GM18907 (cell line): ENCODE measurements around the gene GYS2.
A peak's percentile ranks its signal among the peaks of the same experiment; 100 is the strongest.

Experiments
- ATAC-seq: cut with Tn5 transposase; IDR thresholded peaks from one replicate; pipeline ENCODE4 v1.9.1; 2021; ENCODE audit warnings: mild to moderate bottlenecking, moderate library complexity; ENCODE audit not compliant: unreplicated experiment

GYS2 gene

GRCh38 chr12:21509768-21510167, 94.9 kb downstream of the GYS2 start:
- ATAC-seq: peak; percentile 93

- ATAC-seq: no peak
Observed at GRCh38 chr12:21507849-21508248, 96.8 kb downstream of the GYS2 start.

GRCh38 chr12:21505888-21506287, 98.8 kb downstream of the GYS2 start:
- no peak for ATAC-seq

DNA sequence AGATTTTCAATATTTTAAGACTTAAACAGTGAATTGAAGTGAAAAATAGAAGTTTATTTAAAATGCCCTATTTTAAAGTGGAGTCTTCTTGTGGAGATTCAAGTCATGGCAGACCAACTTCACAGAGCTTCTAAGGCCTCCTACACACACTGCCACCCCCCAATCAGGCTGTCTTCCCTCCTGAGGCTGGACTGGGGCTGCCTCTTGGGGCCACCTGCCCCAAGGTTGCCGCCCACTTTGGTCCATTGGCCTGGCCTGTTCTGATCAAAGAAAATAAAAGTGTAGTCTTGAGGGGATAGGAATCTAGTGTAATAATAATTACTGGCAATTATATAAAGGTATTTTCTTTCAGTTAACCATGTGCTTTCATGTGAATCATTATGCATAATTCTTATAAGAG, 101.8 kb downstream of the GYS2 start:
- ATAC-seq: no peak

DNA sequence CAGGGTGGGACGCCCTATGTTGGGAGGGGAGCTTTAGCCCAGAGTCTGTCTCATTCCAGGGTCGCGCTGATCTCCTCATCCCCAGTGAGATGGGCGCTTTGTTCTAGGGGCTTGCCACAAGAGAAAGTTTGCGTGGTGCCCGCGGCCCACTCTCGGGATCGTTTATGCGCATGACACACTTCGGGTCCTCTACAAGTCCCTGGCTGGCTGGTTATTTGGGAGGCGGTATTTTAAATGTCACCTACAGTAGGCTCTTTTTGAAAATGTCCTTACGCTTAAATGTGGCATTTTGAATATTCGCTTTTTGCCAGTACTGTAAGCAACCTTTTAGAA, 102.5 kb downstream of the GYS2 start:
- ATAC-seq: no peak

- ATAC-seq: peak; percentile 99
Observed at GRCh38 chr12:21501258-21502163, 103.1 kb downstream of the GYS2 start, which contains the start of the genes GOLT1B and RECQL. Gene GOLT1B (plus strand): TSS chr12:21501789. CDS start chr12:21501924, 135 bp downstream. Gene RECQL (minus strand): TSS chr12:21501635. CDS start chr12:21499570, 2,065 bp downstream.

- ATAC-seq: peak; percentile 2
Observed at GRCh38 chr12:21500786-21501257, 103.8 kb downstream of the GYS2 start.

- no peak for ATAC-seq
Observed at GRCh38 chr12:21499765-21500164, 104.9 kb downstream of the GYS2 start.
